BLaER1 (cell line): ENCODE measurements around the gene MAGI3.
"Not testable (repeated sequence)": the region's sequence is repeated elsewhere in the genome, so short reads cannot be mapped to it uniquely, and the experiment has no call there.

Experiments
- H3K27ac ChIP-seq: shearing (Covaris generic); formaldehyde crosslinking; 2 replicates; pipeline ENCODE4 v1.8.1; 2022
- H3K27me3 ChIP-seq: shearing (Covaris generic); formaldehyde crosslinking; 2 replicates; pipeline ENCODE4 v1.8.1; 2022
- H3K36me3 ChIP-seq: shearing (Covaris generic); formaldehyde crosslinking; 2 replicates; pipeline ENCODE4 v1.8.1; 2022
- H3K4me1 ChIP-seq: shearing (Covaris generic); formaldehyde crosslinking; 2 replicates; pipeline ENCODE4 v1.8.1; 2022
- H3K4me2 ChIP-seq: shearing (Covaris generic); formaldehyde crosslinking; 2 replicates; pipeline ENCODE4 v1.8.1; 2022
- H3K4me3 ChIP-seq: shearing (Covaris generic); formaldehyde crosslinking; 2 replicates; pipeline ENCODE4 v1.8.1; 2022
- H3K9ac ChIP-seq: shearing (Covaris generic); formaldehyde crosslinking; 2 replicates; pipeline ENCODE4 v1.8.1; 2022
- H3K9me3 ChIP-seq: shearing (Covaris generic); formaldehyde crosslinking; 2 replicates; pipeline ENCODE4 v1.8.1; 2022
- H4K20me1 ChIP-seq: shearing (Covaris generic); formaldehyde crosslinking; 2 replicates; pipeline ENCODE4 v1.8.1; 2022
- Cebpa-rat ChIP-seq: shearing (Covaris generic); IDR thresholded peaks from 2 replicates; pipeline ENCODE4 v1.8.1; 2022

MAGI3 gene

DNA sequence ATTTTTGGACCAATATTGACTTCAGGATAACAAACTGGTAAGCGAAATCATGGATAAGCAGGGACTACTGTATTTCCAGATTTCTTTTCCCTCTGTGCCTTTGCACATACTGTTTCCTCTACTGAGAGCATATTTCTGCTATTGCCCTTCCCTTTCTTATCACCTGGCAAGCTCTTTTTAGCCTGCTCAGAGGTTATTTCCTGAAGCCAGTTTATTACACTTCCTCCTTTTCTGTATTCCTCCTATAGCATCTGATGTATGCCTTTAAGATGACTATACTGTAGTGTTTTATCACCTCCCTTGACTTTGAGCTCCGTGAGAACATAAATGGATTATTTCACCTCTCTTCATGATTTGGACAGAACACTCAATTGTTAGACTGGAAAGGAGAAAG is 49.0 kb downstream of the MAGI3 start:
- H3K9me3 ChIP-seq = peaks cover 6% of the 10 kb centered on the region
- peaks cover 4% of the 10 kb centered on the region; the same call in 1 of the 2 replicates for H3K36me3 ChIP-seq
- no peak overlapping the region for H3K27ac ChIP-seq
- H3K9ac ChIP-seq = no peak overlapping the region
- H3K27me3 ChIP-seq = no peaks in the 10 kb centered on the region
- H3K4me1 ChIP-seq = no peaks in the 10 kb centered on the region
- H3K4me3 ChIP-seq = no peak overlapping the region
- H3K4me2 ChIP-seq = no peak overlapping the region
- TF ChIP-seq Cebpa-rat = no peak
- H4K20me1 ChIP-seq = no peaks in the 10 kb centered on the region

- no peaks in the 10 kb centered on the region for H4K20me1 ChIP-seq
- H3K4me1 ChIP-seq = no peaks in the 10 kb centered on the region
- no peak overlapping the region for H3K27ac ChIP-seq
- no peak overlapping the region for H3K9ac ChIP-seq
- H3K27me3 ChIP-seq = no peaks in the 10 kb centered on the region
- no peak overlapping the region for H3K4me2 ChIP-seq
- H3K36me3 ChIP-seq = peaks cover 5% of the 10 kb centered on the region; the same call in 1 of the 2 replicates
- H3K9me3 ChIP-seq = peaks cover 21% of the 10 kb centered on the region
- TF ChIP-seq Cebpa-rat = no peak
- no peak overlapping the region for H3K4me3 ChIP-seq
These were observed 51.8 kb downstream of the MAGI3 start for GRCh38 chr1:113442131-113442530.

- Histone ChIP-seq H3K36me3 (peaks cover 5% of the 10 kb centered on the region; the same call in 1 of the 2 replicates), H3K27me3 (no peaks in the 10 kb centered on the region), H3K4me3 (no peak overlapping the region), H3K9ac (no peak overlapping the region), H4K20me1 (no peaks in the 10 kb centered on the region), H3K9me3 (peaks cover 21% of the 10 kb centered on the region), H3K27ac (no peak overlapping the region), H3K4me2 (no peak overlapping the region), H3K4me1 (no peaks in the 10 kb centered on the region)
- TF ChIP-seq Cebpa-rat = no peak
These were observed 54.5 kb downstream of the MAGI3 start for GRCh38 chr1:113444857-113445256.

DNA sequence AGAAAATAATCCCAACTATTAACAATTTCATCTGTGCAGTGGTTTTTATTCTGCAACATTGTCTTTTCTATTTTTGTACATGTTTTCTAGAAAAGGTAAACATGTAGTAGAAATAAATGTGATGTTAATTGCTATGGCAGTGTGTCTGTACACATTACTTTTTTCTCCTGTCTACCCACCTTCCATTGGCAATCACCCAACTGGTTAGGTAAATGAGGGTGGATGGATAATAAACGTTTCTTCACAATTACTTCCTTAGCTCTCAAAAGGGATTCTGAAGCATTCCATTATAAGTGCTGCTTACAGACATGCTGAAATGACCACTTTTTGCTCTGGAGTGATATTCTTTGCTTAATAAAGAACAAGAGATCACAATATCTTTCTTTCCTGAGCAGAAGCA is 61.4 kb downstream of the MAGI3 start:
- Histone ChIP-seq H3K36me3 (no peaks in the 10 kb centered on the region), H3K9me3 (no peaks in the 10 kb centered on the region), H3K27me3 (no peaks in the 10 kb centered on the region), H3K4me2 (no peak overlapping the region), H3K27ac (no peak overlapping the region), H3K9ac (no peak overlapping the region), H3K4me1 (no peaks in the 10 kb centered on the region), H4K20me1 (no peaks in the 10 kb centered on the region), H3K4me3 (no peak overlapping the region)
- no peak for TF ChIP-seq Cebpa-rat

DNA sequence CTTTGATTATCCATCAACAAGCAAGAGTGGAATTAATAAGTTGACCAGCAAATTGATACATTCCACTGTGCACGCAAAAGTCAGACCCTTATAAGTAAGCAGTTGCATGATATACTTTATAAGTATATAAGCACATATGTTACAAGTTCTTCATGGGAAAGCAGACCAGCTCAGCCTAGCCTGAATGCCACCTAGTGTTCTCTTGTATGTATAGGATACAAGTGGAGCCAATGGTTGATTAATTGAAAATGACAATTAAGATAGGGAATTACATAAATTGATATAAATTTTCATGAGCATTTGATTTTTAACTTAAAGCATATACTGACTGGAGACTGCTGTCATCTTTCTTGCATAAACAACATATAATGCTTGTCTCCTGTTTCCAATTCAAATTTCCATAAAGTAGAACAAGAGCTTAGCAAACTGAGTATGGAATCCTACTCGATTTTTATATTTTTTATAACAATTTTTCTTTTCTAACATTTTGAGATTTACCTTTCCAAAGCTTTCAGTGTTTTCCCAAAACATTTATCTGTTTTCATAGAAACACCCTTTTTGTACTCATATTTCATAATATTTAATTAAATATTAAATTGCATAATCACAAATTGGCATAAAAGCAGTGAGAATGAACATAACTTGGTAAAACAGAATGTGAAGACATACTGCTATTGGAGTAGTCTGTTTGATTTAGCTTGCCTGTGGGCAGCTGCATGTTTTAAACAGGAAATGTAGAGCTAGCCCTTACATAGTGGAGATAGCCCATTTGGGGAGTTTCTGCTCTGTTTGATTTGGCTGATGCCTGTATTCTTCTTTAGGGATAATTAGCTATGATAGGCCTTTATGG is 62.8 kb downstream of the MAGI3 start:
- no peak overlapping the region for H3K9ac ChIP-seq
- no peaks in the 10 kb centered on the region for H4K20me1 ChIP-seq
- H3K9me3 ChIP-seq = no peaks in the 10 kb centered on the region
- H3K4me1 ChIP-seq = no peaks in the 10 kb centered on the region
- no peaks in the 10 kb centered on the region for H3K36me3 ChIP-seq
- TF ChIP-seq Cebpa-rat = no peak
- H3K27ac ChIP-seq = no peak overlapping the region
- no peaks in the 10 kb centered on the region for H3K27me3 ChIP-seq
- H3K4me3 ChIP-seq = no peak overlapping the region
- no peak overlapping the region for H3K4me2 ChIP-seq

- Histone ChIP-seq H3K9ac (no peak overlapping the region), H3K27me3 (no peaks in the 10 kb centered on the region), H4K20me1 (no peaks in the 10 kb centered on the region), H3K4me3 (no peak overlapping the region), H3K4me1 (no peaks in the 10 kb centered on the region), H3K4me2 (no peak overlapping the region), H3K27ac (no peak overlapping the region), H3K36me3 (no peaks in the 10 kb centered on the region), H3K9me3 (no peaks in the 10 kb centered on the region)
- TF ChIP-seq Cebpa-rat = no peak
These were observed 63.4 kb downstream of the MAGI3 start for GRCh38 chr1:113453771-113454083.

GRCh38 chr1:113455374-113455773 is 65.1 kb downstream of the MAGI3 start:
- Histone ChIP-seq H3K36me3 (no peaks in the 10 kb centered on the region), H3K4me3 (no peak overlapping the region), H4K20me1 (no peaks in the 10 kb centered on the region), H3K27me3 (no peaks in the 10 kb centered on the region), H3K4me1 (no peaks in the 10 kb centered on the region), H3K27ac (no peak overlapping the region), H3K9ac (no peak overlapping the region), H3K4me2 (no peak overlapping the region), H3K9me3 (peaks cover 10% of the 10 kb centered on the region; the same call in 1 of the 2 replicates)
- no peak for TF ChIP-seq Cebpa-rat

DNA sequence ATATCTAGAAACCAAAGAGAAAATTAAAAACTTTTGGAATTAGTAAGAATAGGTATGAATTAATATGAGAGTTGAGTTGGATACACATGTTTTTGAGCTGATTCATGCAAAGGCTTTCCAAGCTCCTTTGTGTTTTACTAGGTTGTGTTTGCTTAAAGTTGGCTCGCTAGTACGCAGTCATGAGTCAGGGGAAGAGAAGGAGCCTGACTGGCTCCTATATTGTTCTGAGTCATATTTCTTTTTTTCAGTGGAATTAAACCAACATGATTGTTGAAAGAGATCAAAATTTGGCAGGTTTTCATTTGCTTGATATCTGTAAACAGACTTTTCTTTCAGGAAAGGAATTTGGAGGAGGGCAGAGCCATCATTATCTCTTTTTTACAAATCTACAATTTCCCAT is 66.7 kb downstream of the MAGI3 start:
- H3K4me2 ChIP-seq = no peak overlapping the region

DNA sequence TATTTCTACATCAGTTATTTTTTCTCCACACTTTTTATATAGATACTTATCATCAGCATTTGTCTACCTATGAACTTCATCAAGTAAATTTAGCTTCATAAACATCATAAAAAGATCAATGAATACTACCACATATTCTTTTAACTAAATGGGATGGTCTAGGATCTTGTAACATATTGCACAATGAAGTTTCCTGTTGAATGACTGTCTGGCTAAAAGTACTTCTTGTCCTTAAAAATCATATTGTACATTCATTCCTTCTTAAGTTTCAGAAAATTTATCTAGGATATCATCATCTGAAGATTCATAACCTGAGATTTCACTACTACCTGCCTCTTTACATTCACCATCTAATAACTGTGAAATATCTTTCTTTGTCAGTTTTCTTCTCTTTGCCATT is 69.0 kb downstream of the MAGI3 start:
- Histone ChIP-seq H3K36me3 (no peaks in the 10 kb centered on the region), H3K4me3 (no peak overlapping the region), H3K27me3 (no peaks in the 10 kb centered on the region), H3K9ac (no peak overlapping the region), H3K4me1 (no peaks in the 10 kb centered on the region), H3K9me3 (peaks cover 19% of the 10 kb centered on the region), H3K27ac (no peak overlapping the region), H4K20me1 (no peaks in the 10 kb centered on the region), H3K4me2 (no peak overlapping the region)
- no peak for TF ChIP-seq Cebpa-rat

More for the DNA sequence above, 66.7 kb downstream of the MAGI3 start:
- peaks cover 19% of the 10 kb centered on the region for H3K9me3 ChIP-seq
- no peaks in the 10 kb centered on the region for H3K36me3 ChIP-seq
- H3K4me3 ChIP-seq = no peak overlapping the region
- H3K27ac ChIP-seq = no peak overlapping the region
- no peaks in the 10 kb centered on the region for H4K20me1 ChIP-seq
- no peaks in the 10 kb centered on the region for H3K4me1 ChIP-seq
- no peaks in the 10 kb centered on the region for H3K27me3 ChIP-seq
- TF ChIP-seq Cebpa-rat = no peak
- no peak overlapping the region for H3K9ac ChIP-seq

DNA sequence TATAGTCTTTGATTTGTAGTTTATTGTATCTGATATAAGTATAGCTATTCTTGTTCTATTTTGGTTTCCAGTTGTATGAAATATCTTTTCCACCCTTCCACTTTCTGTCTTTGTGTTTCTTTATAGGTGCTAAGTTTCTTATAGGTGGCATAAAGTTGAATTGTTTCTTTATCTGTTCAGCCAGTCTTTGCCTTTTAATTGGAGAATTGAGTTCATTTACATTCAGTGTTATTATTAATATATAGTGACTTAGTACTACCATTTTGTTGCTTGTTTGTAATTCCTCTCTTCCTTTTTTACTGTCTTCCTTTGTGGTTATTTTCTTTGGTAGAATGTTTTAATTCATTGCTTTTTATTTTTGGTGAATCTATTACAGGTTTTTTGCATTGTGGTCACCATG is 77.7 kb downstream of the MAGI3 start:
- Histone ChIP-seq H3K9me3 (peaks cover 20% of the 10 kb centered on the region), H4K20me1 (no peaks in the 10 kb centered on the region), H3K4me3 (no peak overlapping the region), H3K4me2 (no peak overlapping the region), H3K27me3 (no peaks in the 10 kb centered on the region), H3K9ac (no peak overlapping the region), H3K4me1 (no peaks in the 10 kb centered on the region), H3K27ac (no peak overlapping the region), H3K36me3 (no peaks in the 10 kb centered on the region)
- TF ChIP-seq Cebpa-rat = no peak

- H3K9ac ChIP-seq, H3K4me1 ChIP-seq, H4K20me1 ChIP-seq, H3K4me2 ChIP-seq, H3K4me3 ChIP-seq, H3K36me3 ChIP-seq, H3K27ac ChIP-seq, H3K27me3 ChIP-seq: not testable (repeated sequence)
- peaks cover 52% of the 10 kb centered on the region for H3K9me3 ChIP-seq
These were observed 88.3 kb downstream of the MAGI3 start for GRCh38 chr1:113478427-113479195.
